IMR-90 (cell line): ENCODE measurements around the gene SNRK. TPM values are rescaled to one million over a fixed set of nuclear protein-coding genes. Genes with fewer than 3 reads are reported as not detected.

Experiments
- ATAC-seq: fragments of 200-7000 bp; cut with Tn5 transposase; 2 replicates; pipeline ENCODE4 v1.9.1; 2020; ENCODE audit warnings: low read depth, mild to moderate bottlenecking, moderate library complexity
- BruUV-seq: library from RNA; stranded (reverse); fragments of 400-500 nt; replicated peaks from 2 replicates; lab custom pipeline; 2021; lab: Mats Ljungman, UMichigan
- CTCF ChIA-PET: fragments of 300-600 bp; formaldehyde crosslinking; extraction: SDS; loops from one replicate; lab custom pipeline; 2021; ENCODE audit warnings: antibody characterized with exemption; lab: Yijun Ruan, JAX
- POLR2A ChIA-PET: fragments of 300-600 bp; sonication (Branson Sonifier 250); formaldehyde crosslinking; loops from one replicate; lab custom pipeline; 2022; ENCODE audit warnings: antibody characterized with exemption; ENCODE audit not compliant: unreplicated experiment; lab: Charles Lee
- DNase-seq: peaks from one replicate; pipeline ENCODE4 v3.0.0; 2013
- H2AFZ ChIP-seq: replicated peaks from 2 replicates; pipeline ENCODE3; 2013; ENCODE audit warnings: low read length, mild to moderate bottlenecking; ENCODE audit not compliant: poor library complexity
- H2AK5ac ChIP-seq: 2 replicates; pipeline ENCODE4 v1.6.1; 2013; ENCODE audit warnings: low read depth, low read length, inconsistent platforms
- H2AK9ac ChIP-seq: replicated peaks from 2 replicates; pipeline ENCODE3; 2013; ENCODE audit warnings: mild to moderate bottlenecking, low read depth, low read length, moderate library complexity; ENCODE audit not compliant: poor library complexity
- H2BK120ac ChIP-seq: 2 replicates; pipeline ENCODE4 v1.6.1; 2013; ENCODE audit warnings: low read depth, low read length, inconsistent platforms
- H2BK15ac ChIP-seq: 3 replicates; pipeline ENCODE4 v1.6.1; 2013; ENCODE audit warnings: low read depth, low read length, inconsistent platforms
- H2BK20ac ChIP-seq: 2 replicates; pipeline ENCODE4 v1.6.1; 2013; ENCODE audit warnings: low read depth, mild to moderate bottlenecking, inconsistent platforms, low read length, moderate library complexity
- H2BK5ac ChIP-seq: 2 replicates; pipeline ENCODE4 v1.6.1; 2013; ENCODE audit warnings: mild to moderate bottlenecking, low read depth, low read length, inconsistent platforms; ENCODE audit not compliant: poor library complexity, severe bottlenecking
- H3K14ac ChIP-seq: replicated peaks from 2 replicates; pipeline ENCODE4 v1.6.1; 2013; ENCODE audit warnings: low read depth, low read length, inconsistent platforms
- H3K18ac ChIP-seq: 2 replicates; pipeline ENCODE4 v1.6.1; 2013; ENCODE audit warnings: low read depth, low read length, control low read depth
- H3K23ac ChIP-seq: 2 replicates; pipeline ENCODE4 v1.6.1; 2013; ENCODE audit warnings: low read depth, low read length, inconsistent platforms
- H3K27ac ChIP-seq: 2 replicates; pipeline ENCODE4 v1.5.1; 2013; ENCODE audit warnings: mild to moderate bottlenecking, control low read depth, low read length; ENCODE audit not compliant: insufficient read depth
- H3K27me3 ChIP-seq: 2 replicates; pipeline ENCODE4 v1.6.1; 2013; ENCODE audit warnings: low read length; ENCODE audit not compliant: control insufficient read depth, insufficient read depth
- H3K36me3 ChIP-seq: 2 replicates; pipeline ENCODE4 v1.6.1; 2013; ENCODE audit warnings: low read length, mixed read lengths; ENCODE audit not compliant: control insufficient read depth, insufficient read depth
- H3K4ac ChIP-seq: 2 replicates; pipeline ENCODE4 v1.6.1; 2013; ENCODE audit warnings: low read depth, low read length, inconsistent platforms
- H3K4me1 ChIP-seq: 2 replicates; pipeline ENCODE4 v1.6.1; 2013; ENCODE audit warnings: low read length, mixed read lengths; ENCODE audit not compliant: control insufficient read depth, insufficient read depth
- H3K4me2 ChIP-seq: 2 replicates; pipeline ENCODE4 v1.6.1; 2013; ENCODE audit warnings: low read depth, mild to moderate bottlenecking, control low read depth, low read length, moderate library complexity
- H3K4me3 ChIP-seq: 2 replicates; pipeline ENCODE4 v1.5.1; 2013; ENCODE audit warnings: low read depth, mild to moderate bottlenecking, control low read depth, low read length, moderate library complexity; ENCODE audit not compliant: insufficient read depth
- H3K56ac ChIP-seq: 2 replicates; pipeline ENCODE4 v1.6.1; 2013; ENCODE audit warnings: low read length, inconsistent platforms; ENCODE audit not compliant: insufficient read depth; ENCODE audit errors: extremely low read depth
- H3K79me1 ChIP-seq, 2 experiments: 2 replicates each; pipeline ENCODE4 v1.6.1; 2013; ENCODE audit warnings: low read length in 2 of 2, inconsistent platforms in 1 of 2, low read depth in 1 of 2
- H3K9ac ChIP-seq: 2 replicates; pipeline ENCODE4 v1.6.1; 2013; ENCODE audit warnings: low read depth, low read length, control low read depth
- H3K9me1 ChIP-seq: 2 replicates; pipeline ENCODE4 v1.6.1; 2013; ENCODE audit warnings: low read length, inconsistent platforms; ENCODE audit not compliant: insufficient read depth
- H3K9me3 ChIP-seq: 2 replicates; pipeline ENCODE4 v1.6.1; 2013; ENCODE audit warnings: low read length; ENCODE audit not compliant: control insufficient read depth, insufficient read depth
- H4K20me1 ChIP-seq: 2 replicates; pipeline ENCODE4 v1.6.1; 2013; ENCODE audit warnings: low read length, inconsistent platforms; ENCODE audit not compliant: insufficient read depth
- H4K5ac ChIP-seq: 2 replicates; pipeline ENCODE4 v1.6.1; 2013; ENCODE audit warnings: mild to moderate bottlenecking, low read depth, low read length, control low read depth
- H4K8ac ChIP-seq, 2 experiments: 2 replicates each; pipeline ENCODE4 v1.6.1; 2013; ENCODE audit warnings: low read depth in 2 of 2, low read length in 2 of 2, control low read depth in 1 of 2, inconsistent platforms in 1 of 2
- H4K91ac ChIP-seq: 2 replicates; pipeline ENCODE4 v1.6.1; 2013; ENCODE audit warnings: low read depth, low read length, inconsistent platforms; ENCODE audit not compliant: insufficient read depth
- BHLHE40 ChIP-seq: fragments of 150-350 bp; IDR thresholded peaks from 2 replicates; pipeline ENCODE4 v1.6.1; 2016; ENCODE audit warnings: mild to moderate bottlenecking, low read depth, low read length
- CEBPB ChIP-seq: IDR thresholded peaks from 2 replicates; pipeline ENCODE4 v1.6.1; 2012; ENCODE audit warnings: low read depth, low read length, improper control_type of control experiment
- FOS ChIP-seq: fragments of 150-350 bp; IDR thresholded peaks from 2 replicates; pipeline ENCODE4 v1.6.1; 2016; ENCODE audit warnings: low read depth, low read length
- MXI1 ChIP-seq: IDR thresholded peaks from 2 replicates; pipeline ENCODE4 v1.6.1; 2012; ENCODE audit warnings: low read depth, mild to moderate bottlenecking, low read length, moderate library complexity, borderline replicate concordance
- NFE2L2 ChIP-seq: fragments of 150-350 bp; IDR thresholded peaks from 2 replicates; pipeline ENCODE4 v1.6.1; 2016; ENCODE audit warnings: low read depth, mild to moderate bottlenecking, low read length
- RAD21 ChIP-seq: IDR thresholded peaks from 2 replicates; pipeline ENCODE4 v1.6.1; 2012; ENCODE audit warnings: low read length, improper control_type of control experiment
- RFX5 ChIP-seq: IDR thresholded peaks from 2 replicates; pipeline ENCODE4 v1.8.0; 2012; ENCODE audit warnings: low read depth, mild to moderate bottlenecking, low read length, moderate library complexity
- SMC3 ChIP-seq: fragments of 150-350 bp; IDR thresholded peaks from 2 replicates; pipeline ENCODE4 v1.6.1; 2016; ENCODE audit warnings: low read depth, mild to moderate bottlenecking, antibody characterized with exemption, low read length, moderate library complexity
- WGBS, 2 experiments: methylation state at CpG; one replicate each; pipeline versions ENCODE4 v1.1.5 to v1.1.7; 2013; ENCODE audit warnings: missing lambda C conversion rate in 2 of 2; ENCODE audit not compliant: insufficient read length in 1 of 2; ENCODE audit errors: extremely low coverage in 2 of 2; 5-methylcytosine and 5-hydroxymethylcytosine counted together
- dilution Hi-C: fragments of 300-500 bp; cut with HindIII; formaldehyde crosslinking; loops from one replicate; pipeline ENCODE4 v1.14.3; 2018; ENCODE audit warnings: low sequenced_read_pairs; ENCODE audit not compliant: unreplicated experiment
- in situ Hi-C: fragments of 300-500 bp; cut with MboI; formaldehyde crosslinking; loops from 3 replicates; pipeline ENCODE4 v1.14.3; 2019; ENCODE audit warnings: low sequenced_read_pairs, inconsistent platforms, mixed read lengths
- intact Hi-C: fragments of 100-400 bp; cut with micrococcal nuclease; formaldehyde crosslinking; loops from 2 replicates; pipeline ENCODE4 v1.10.0; 2022
- polyA plus RNA-seq, 3 experiments: library from polyadenylated mRNA; depleted of rRNA; stranded (reverse); fragments of >200 nt; gene quantifications; 2 replicates each; pipeline ENCODE4 v1.2.3, GENCODE V29; 2012; ENCODE audit warnings: low replicate concordance in 1 of 3
- total RNA-seq: library from RNA; depleted of rRNA; stranded (reverse); fragments of >200 nt; gene quantifications from 2 replicates; pipeline ENCODE4 v1.2.3, GENCODE V29; 2012
- TF ChIP-seq, protein P1 (sequence below): fragments of 150-350 bp; IDR thresholded peaks from 2 replicates; pipeline ENCODE4 v1.6.1; 2017; ENCODE audit warnings: mild to moderate bottlenecking, antibody characterized with exemption, low read length, low read depth
- TF ChIP-seq, protein P2 (sequence below): conservative IDR thresholded peaks from 2 replicates; pipeline ENCODE4 v1.5.1; 2012; ENCODE audit warnings: mild to moderate bottlenecking, low read depth, low read length, improper control_type of control experiment
- TF ChIP-seq, protein P3 (sequence below): fragments of 150-350 bp; IDR thresholded peaks from 2 replicates; pipeline ENCODE4 v1.6.1; 2016; ENCODE audit warnings: low read depth, mild to moderate bottlenecking, low read length, moderate library complexity, borderline replicate concordance

The SNRK gene
- total and polyA plus RNA-seq, 2 of the 4 experiments (the other 2 are of a cell fraction) = 4.7 to 23.1 TPM

DNA sequence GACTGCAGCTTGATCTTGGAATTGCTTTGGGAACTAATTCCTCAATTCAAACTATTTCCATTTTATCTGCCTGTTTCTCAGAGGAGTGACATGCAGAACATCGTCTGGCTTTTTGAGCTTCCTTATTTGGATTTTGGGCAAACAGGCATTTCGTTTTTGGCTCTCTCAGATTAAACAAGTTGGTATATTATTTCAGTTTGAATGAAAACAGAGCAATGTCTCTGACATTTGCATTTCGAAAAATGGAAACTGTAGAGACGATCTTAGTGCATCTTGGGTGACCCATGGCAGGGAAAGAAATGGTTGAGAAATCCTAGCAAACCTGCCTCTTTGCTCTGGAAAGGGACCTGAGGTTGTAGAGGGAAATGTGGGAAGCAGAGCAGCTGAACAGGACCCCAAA, 33.0 kb upstream of the SNRK start:
- H2AK9ac ChIP-seq = no peak overlapping the region
- ATAC-seq = no peak
- no peak overlapping the region for H3K56ac ChIP-seq
- no CpG with 5 or more reads among the region's 4 CpGs for WGBS, 2 experiments
- H3K4ac ChIP-seq = no peak overlapping the region
- intact Hi-C loops = no loop called here
- no peak overlapping the region for H3K14ac ChIP-seq
- H3K4me3 ChIP-seq = no peak overlapping the region
- no peak overlapping the region for H3K23ac ChIP-seq
- no peaks in the 10 kb centered on the region for H3K79me1 ChIP-seq
- no peak overlapping the region for H4K8ac ChIP-seq
- H3K4me1 ChIP-seq = no peaks in the 10 kb centered on the region
- no peak overlapping the region for H3K9ac ChIP-seq
- no peak overlapping the region for H3K27ac ChIP-seq
- H2BK20ac ChIP-seq = no peak overlapping the region
- dilution Hi-C loops = no loop called here
- H4K20me1 ChIP-seq = no peaks in the 10 kb centered on the region
- H3K9me3 ChIP-seq = 0 out of 2 replicates have a peak, but pooled peaks cover 2% of the 10 kb centered on the region
- BruUV-seq = no TSS peak
- no peak overlapping the region for H4K91ac ChIP-seq
- H2AFZ ChIP-seq = no peak overlapping the region
- peaks cover 35% of the 10 kb centered on the region for H3K27me3 ChIP-seq
- no peak overlapping the region for H2BK120ac ChIP-seq
- no peaks in the 10 kb centered on the region for H3K36me3 ChIP-seq
- no peak overlapping the region for H2AK5ac ChIP-seq
- in situ Hi-C loops = no loop called here
- ChIA-PET CTCF (no interaction called here), POLR2A (no interaction called here)
- H3K9me1 ChIP-seq = no peaks in the 10 kb centered on the region
- no peak overlapping the region for H2BK5ac ChIP-seq
- H3K4me2 ChIP-seq = no peak overlapping the region
- TF ChIP-seq RFX5 (no peak), SMC3 (no peak), NFE2L2 (no peak), FOS (no peak), MXI1 (no peak), BHLHE40 (no peak), CEBPB (no peak), RAD21 (no peak)
- TF ChIP-seq, protein P1, sequence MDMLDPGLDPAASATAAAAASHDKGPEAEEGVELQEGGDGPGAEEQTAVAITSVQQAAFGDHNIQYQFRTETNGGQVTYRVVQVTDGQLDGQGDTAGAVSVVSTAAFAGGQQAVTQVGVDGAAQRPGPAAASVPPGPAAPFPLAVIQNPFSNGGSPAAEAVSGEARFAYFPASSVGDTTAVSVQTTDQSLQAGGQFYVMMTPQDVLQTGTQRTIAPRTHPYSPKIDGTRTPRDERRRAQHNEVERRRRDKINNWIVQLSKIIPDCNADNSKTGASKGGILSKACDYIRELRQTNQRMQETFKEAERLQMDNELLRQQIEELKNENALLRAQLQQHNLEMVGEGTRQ = no peak
- TF ChIP-seq, protein P2, sequence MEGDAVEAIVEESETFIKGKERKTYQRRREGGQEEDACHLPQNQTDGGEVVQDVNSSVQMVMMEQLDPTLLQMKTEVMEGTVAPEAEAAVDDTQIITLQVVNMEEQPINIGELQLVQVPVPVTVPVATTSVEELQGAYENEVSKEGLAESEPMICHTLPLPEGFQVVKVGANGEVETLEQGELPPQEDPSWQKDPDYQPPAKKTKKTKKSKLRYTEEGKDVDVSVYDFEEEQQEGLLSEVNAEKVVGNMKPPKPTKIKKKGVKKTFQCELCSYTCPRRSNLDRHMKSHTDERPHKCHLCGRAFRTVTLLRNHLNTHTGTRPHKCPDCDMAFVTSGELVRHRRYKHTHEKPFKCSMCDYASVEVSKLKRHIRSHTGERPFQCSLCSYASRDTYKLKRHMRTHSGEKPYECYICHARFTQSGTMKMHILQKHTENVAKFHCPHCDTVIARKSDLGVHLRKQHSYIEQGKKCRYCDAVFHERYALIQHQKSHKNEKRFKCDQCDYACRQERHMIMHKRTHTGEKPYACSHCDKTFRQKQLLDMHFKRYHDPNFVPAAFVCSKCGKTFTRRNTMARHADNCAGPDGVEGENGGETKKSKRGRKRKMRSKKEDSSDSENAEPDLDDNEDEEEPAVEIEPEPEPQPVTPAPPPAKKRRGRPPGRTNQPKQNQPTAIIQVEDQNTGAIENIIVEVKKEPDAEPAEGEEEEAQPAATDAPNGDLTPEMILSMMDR = no peak
- TF ChIP-seq, protein P3, sequence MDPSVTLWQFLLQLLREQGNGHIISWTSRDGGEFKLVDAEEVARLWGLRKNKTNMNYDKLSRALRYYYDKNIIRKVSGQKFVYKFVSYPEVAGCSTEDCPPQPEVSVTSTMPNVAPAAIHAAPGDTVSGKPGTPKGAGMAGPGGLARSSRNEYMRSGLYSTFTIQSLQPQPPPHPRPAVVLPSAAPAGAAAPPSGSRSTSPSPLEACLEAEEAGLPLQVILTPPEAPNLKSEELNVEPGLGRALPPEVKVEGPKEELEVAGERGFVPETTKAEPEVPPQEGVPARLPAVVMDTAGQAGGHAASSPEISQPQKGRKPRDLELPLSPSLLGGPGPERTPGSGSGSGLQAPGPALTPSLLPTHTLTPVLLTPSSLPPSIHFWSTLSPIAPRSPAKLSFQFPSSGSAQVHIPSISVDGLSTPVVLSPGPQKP = no peak
- no peak overlapping the region for H2BK15ac ChIP-seq
- H4K5ac ChIP-seq = no peak overlapping the region
- H3K18ac ChIP-seq = no peak overlapping the region
- DNase-seq = no peak
